ENCODE data around the gene SLC29A2. TPM values are rescaled to one million over a fixed set of nuclear protein-coding genes. Genes with fewer than 3 reads are reported as not detected.

The SLC29A2 gene
- total and polyA plus RNA-seq, 2 donors (not counting 3 experiments of a cell fraction or from before 2014, with no cell fraction given) = 2.4 to 5.2 TPM

GRCh38 chr11:66312549-66313320, 58.8 kb downstream of the SLC29A2 start:
- TF ChIP-seq MYC (IDR thresholded peaks at IDR 0.05; ENCODE audit: low read depth, low read length) (no peak), GATA2 (IDR thresholded peaks at IDR 0.05; ENCODE audit: insufficient read depth, insufficient read length, low read depth, low read length) (no peak), POLR2A (IDR thresholded peaks at IDR 0.05; ENCODE audit: low read depth, low read length) (no peak), FOS (IDR thresholded peaks at IDR 0.05; ENCODE audit: borderline replicate concordance, insufficient read depth, low read length) (no peak), EZH2 (IDR thresholded peaks at IDR 0.05; ENCODE audit: borderline replicate concordance, low read depth, low read length, severe bottlenecking) (no peak), POLR2AphosphoS5 (IDR thresholded peaks at IDR 0.05; ENCODE audit: insufficient read depth, low read depth, low read length) (peak; percentile 28)
- TF ChIP-seq, protein P1, sequence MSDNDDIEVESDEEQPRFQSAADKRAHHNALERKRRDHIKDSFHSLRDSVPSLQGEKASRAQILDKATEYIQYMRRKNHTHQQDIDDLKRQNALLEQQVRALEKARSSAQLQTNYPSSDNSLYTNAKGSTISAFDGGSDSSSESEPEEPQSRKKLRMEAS (IDR thresholded peaks at IDR 0.05; ENCODE audit: insufficient read depth, insufficient read length) = no peak
- peak; percentile 94 for DNase-seq (ENCODE audit: low read depth, low spot score)
- peak overlapping the region; percentile 93 for H3K4me2 ChIP-seq (ENCODE audit: insufficient read depth, low read length)
- H3K9me3 ChIP-seq (replicated peaks; ENCODE audit: control insufficient read depth, insufficient read depth, low read length) = no peaks in the 10 kb centered on the region
- H3K79me2 ChIP-seq (ENCODE audit: control insufficient read depth, insufficient read depth, low read length) = no peaks in the 10 kb centered on the region
- H3K27me3 ChIP-seq (ENCODE audit: control insufficient read depth in 2 of 2, insufficient read depth in 2 of 2, low read length in 2 of 2) = peaks cover 0 to 8% of the 10 kb centered on the region in 2 experiments
- peak overlapping the region; percentile 56 for H3K9ac ChIP-seq (replicated peaks; ENCODE audit: extremely low read depth, insufficient read depth, low read length)
- peak overlapping the region; percentile 35 to 82 (median 79) for H3K4me3 ChIP-seq (replicated peaks in 1 of 3; ENCODE audit: insufficient read depth in 1 of 3, low read depth in 1 of 3, low read length in 3 of 3)
- H2AFZ ChIP-seq (ENCODE audit: low read depth, low read length) = peak overlapping the region; percentile 99
- CTCF ChIA-PET = interaction anchor here (0.6 to 9.5 kb wide), 17 partner anchors 9 to 149 kb away, joined by 3 to 225 read pairs (median 8); partner anchors contain the start of genes MRPL11, RIN1, TMEM151A and YIF1A
- POLR2A ChIA-PET = interaction anchor here (0.8 to 2.1 kb wide), 2 partner anchors 12 to 24 kb away, joined by 4 to 8 read pairs; partner anchors contain the start of gene YIF1A
- FAIRE-seq = peak; percentile 97
- no peaks in the 10 kb centered on the region for H3K9me1 ChIP-seq (replicated peaks; ENCODE audit: control insufficient read depth, extremely low read depth, insufficient read depth, low read length)
- H3K4me1 ChIP-seq (ENCODE audit: control insufficient read depth, extremely low read depth, insufficient read depth, low read length) = peaks cover 4% of the 10 kb centered on the region
- H3K27ac ChIP-seq (ENCODE audit: insufficient read depth, low read depth, low read length) = peak overlapping the region; percentile 52
- H3K36me3 ChIP-seq (ENCODE audit: control insufficient read depth in 2 of 2, extremely low read depth in 1 of 2, insufficient read depth in 2 of 2, low read length in 2 of 2) = no peaks in the 10 kb centered on the region
- H4K20me1 ChIP-seq (replicated peaks; ENCODE audit: control insufficient read depth, extremely low read depth, insufficient read depth, low read length) = no peaks in the 10 kb centered on the region
- BruUV-seq (replicated peaks) = no TSS peak
- intact Hi-C loops (cut with micrococcal nuclease) (loop anchor here (1.0 to 5.0 kb wide), 6 partner anchors 16 to 125 kb away; partner anchors contain the start of genes BRMS1, MRPL11, RIN1 and YIF1A), dilution Hi-C loops (cut with MboI; ENCODE audit: extremely low pct_ligation_motif_present, low sequenced_read_pairs) (no loop called here)

Small RNA genes lying within 50 kb of the gene (small RNA-seq; reads per million reads assigned to genes)
- not detected for gene RF00017 (ENCODE audit: insufficient read depth, insufficient read length, low read depth, low replicate concordance)
- 8.5 reads per million, percentile 56 among the genes with 10 or more reads in this experiment for gene RNU1-84P (ENCODE audit: insufficient read depth, insufficient read length, low read depth, low replicate concordance)

Other genes with a start within 250 kb of the SLC29A2 start
- gene KLC2, start 114.1 kb downstream of the SLC29A2 start, total RNA-seq = 39.2 and 40.5 TPM in 2 replicates
- 20.7 and 24.0 TPM in 2 replicates for gene KLC2, start 114.1 kb downstream of the SLC29A2 start, polyA plus RNA-seq
- gene RAB1B, start 103.1 kb downstream of the SLC29A2 start, total RNA-seq = 171 and 177 TPM in 2 replicates
- gene RAB1B, start 103.1 kb downstream of the SLC29A2 start, polyA plus RNA-seq = 383 and 465 TPM in 2 replicates
- 0.78 and 1.2 TPM in 2 replicates for gene CNIH2, start 93.6 kb downstream of the SLC29A2 start, total RNA-seq
- gene CNIH2, start 93.6 kb downstream of the SLC29A2 start, polyA plus RNA-seq = 0.46 and 0.91 TPM in 2 replicates
- 104 and 123 TPM in 2 replicates for gene YIF1A, start 82.6 kb downstream of the SLC29A2 start, total RNA-seq
- 271 and 383 TPM in 2 replicates for gene YIF1A, start 82.6 kb downstream of the SLC29A2 start, polyA plus RNA-seq
- gene TMEM151A, start 79.9 kb downstream of the SLC29A2 start, total RNA-seq = not detected in 2 replicates
- gene TMEM151A, start 79.9 kb downstream of the SLC29A2 start, polyA plus RNA-seq = 0.03 TPM in 1 of 2 replicates, not detected in the other
- gene CD248, start 54.7 kb downstream of the SLC29A2 start, total RNA-seq = not detected in 2 replicates
- 0.03 and 0.10 TPM in 2 replicates for gene CD248, start 54.7 kb downstream of the SLC29A2 start, polyA plus RNA-seq
- 9.1 and 10.2 TPM in 2 replicates for gene RIN1, start 35.3 kb downstream of the SLC29A2 start, total RNA-seq
- gene RIN1, start 35.3 kb downstream of the SLC29A2 start, polyA plus RNA-seq = 4.4 and 4.7 TPM in 2 replicates
- gene BRMS1, start 26.7 kb downstream of the SLC29A2 start, total RNA-seq = 51.1 and 53.1 TPM in 2 replicates
- gene BRMS1, start 26.7 kb downstream of the SLC29A2 start, polyA plus RNA-seq = 43.8 and 51.4 TPM in 2 replicates
- gene B4GAT1, start 24.1 kb downstream of the SLC29A2 start, total RNA-seq = 21.2 and 22.7 TPM in 2 replicates
- gene B4GAT1, start 24.1 kb downstream of the SLC29A2 start, polyA plus RNA-seq = 21.6 and 23.7 TPM in 2 replicates
- gene NPAS4, start 49.3 kb upstream of the SLC29A2 start, total RNA-seq = not detected in 2 replicates
- gene NPAS4, start 49.3 kb upstream of the SLC29A2 start, polyA plus RNA-seq = not detected in 2 replicates
- 69.1 and 72.1 TPM in 2 replicates for gene MRPL11, start 67.1 kb upstream of the SLC29A2 start, total RNA-seq
- 52.2 and 54.9 TPM in 2 replicates for gene MRPL11, start 67.1 kb upstream of the SLC29A2 start, polyA plus RNA-seq
- 2.9 and 5.5 TPM in 2 replicates for gene PELI3, start 95.1 kb upstream of the SLC29A2 start, total RNA-seq
- 2.8 and 3.0 TPM in 2 replicates for gene PELI3, start 95.1 kb upstream of the SLC29A2 start, polyA plus RNA-seq
- gene DPP3, start 108.7 kb upstream of the SLC29A2 start, total RNA-seq = 46.4 and 56.0 TPM in 2 replicates
- 50.4 and 55.8 TPM in 2 replicates for gene DPP3, start 108.7 kb upstream of the SLC29A2 start, polyA plus RNA-seq
- 29.5 and 32.9 TPM in 2 replicates for gene BBS1, start 138.9 kb upstream of the SLC29A2 start, total RNA-seq
- gene BBS1, start 138.9 kb upstream of the SLC29A2 start, polyA plus RNA-seq = 27.7 and 29.2 TPM in 2 replicates
- gene ZDHHC24, start 174.3 kb upstream of the SLC29A2 start, total RNA-seq = 18.3 and 20.1 TPM in 2 replicates
- 21.1 and 27.6 TPM in 2 replicates for gene ZDHHC24, start 174.3 kb upstream of the SLC29A2 start, polyA plus RNA-seq
- gene ACTN3, start 175.1 kb upstream of the SLC29A2 start, total RNA-seq = 0.18 TPM in 1 of 2 replicates, not detected in the other
- 0.10 and 0.17 TPM in 2 replicates for gene ACTN3, start 175.1 kb upstream of the SLC29A2 start, polyA plus RNA-seq
- 11.0 and 14.4 TPM in 2 replicates for gene CTSF, start 196.8 kb upstream of the SLC29A2 start, total RNA-seq
- 27.7 and 30.7 TPM in 2 replicates for gene CTSF, start 196.8 kb upstream of the SLC29A2 start, polyA plus RNA-seq
- gene CCDC87, start 221.3 kb upstream of the SLC29A2 start, total RNA-seq = 0.22 and 0.28 TPM in 2 replicates
- gene CCDC87, start 221.3 kb upstream of the SLC29A2 start, polyA plus RNA-seq = 0.06 and 0.08 TPM in 2 replicates
- 37.2 and 38.7 TPM in 2 replicates for gene CCS, start 221.4 kb upstream of the SLC29A2 start, total RNA-seq
- 39.0 and 41.6 TPM in 2 replicates for gene CCS, start 221.4 kb upstream of the SLC29A2 start, polyA plus RNA-seq
- gene RBM14, start 244.9 kb upstream of the SLC29A2 start, total RNA-seq = 95.9 and 104 TPM in 2 replicates
- gene RBM14, start 244.9 kb upstream of the SLC29A2 start, polyA plus RNA-seq = 44.0 and 49.6 TPM in 2 replicates